MM.1S (cell line): ENCODE data around the gene PHPT1.

ENCODE experiments used
- DNase-seq: peaks from one replicate; pipeline ENCODE4 v3.0.0-alpha.2; 2015
- H2AFZ ChIP-seq: fragments of 300-600 bp; sonication (generic); 2 replicates; pipeline ENCODE4 v1.6.0; 2016; ENCODE audit warnings: antibody characterized with exemption, low read length
- H3F3A ChIP-seq: fragments of 300-600 bp; sonication (generic); 2 replicates; pipeline ENCODE4 v1.6.1; 2016; ENCODE audit warnings: mild to moderate bottlenecking, antibody characterized with exemption, low read length, moderate library complexity, mixed read lengths; ENCODE audit not compliant: insufficient read depth
- H3K27ac ChIP-seq: fragments of 300-600 bp; sonication (generic); 2 replicates; pipeline ENCODE4 v1.5.1; 2016; ENCODE audit warnings: mild to moderate bottlenecking, low read length
- H3K27me3 ChIP-seq: fragments of 300-600 bp; sonication (generic); replicated peaks from 2 replicates; pipeline ENCODE4 v1.6.0; 2016; ENCODE audit warnings: low read length; ENCODE audit not compliant: insufficient read depth
- H3K36me3 ChIP-seq: fragments of 300-600 bp; sonication (generic); replicated peaks from 2 replicates; pipeline ENCODE4 v1.6.1; 2016; ENCODE audit warnings: mild to moderate bottlenecking, low read length, mixed read lengths; ENCODE audit not compliant: insufficient read depth
- H3K4me1 ChIP-seq: fragments of 300-600 bp; sonication (generic); 2 replicates; pipeline ENCODE4 v1.6.1; 2016; ENCODE audit warnings: low read length, mixed read lengths
- H3K4me2 ChIP-seq: fragments of 300-600 bp; sonication (generic); 2 replicates; pipeline ENCODE4 v1.6.0; 2016; ENCODE audit warnings: low read depth, low read length
- H3K4me3 ChIP-seq: fragments of 300-600 bp; sonication (generic); 2 replicates; pipeline ENCODE4 v1.5.1; 2016; ENCODE audit warnings: low read length, mixed read lengths
- H3K79me2 ChIP-seq: fragments of 300-600 bp; sonication (generic); 2 replicates; pipeline ENCODE4 v1.6.1; 2016; ENCODE audit warnings: mixed run types, low read length, mixed read lengths
- H3K9ac ChIP-seq: fragments of 300-600 bp; sonication (generic); 2 replicates; pipeline ENCODE4 v1.6.1; 2016; ENCODE audit warnings: low read length, mixed read lengths
- H3K9me2 ChIP-seq: fragments of 300-600 bp; sonication (generic); replicated peaks from 2 replicates; pipeline ENCODE4 v1.6.1; 2016; ENCODE audit warnings: mild to moderate bottlenecking, low read length, mixed read lengths; ENCODE audit not compliant: insufficient read depth
- H3K9me3 ChIP-seq: fragments of 300-600 bp; sonication (generic); replicated peaks from 2 replicates; pipeline ENCODE4 v1.6.1; 2016; ENCODE audit warnings: mild to moderate bottlenecking, low read length, mixed read lengths; ENCODE audit not compliant: insufficient read depth
- H4K20me1 ChIP-seq: fragments of 300-600 bp; sonication (generic); 2 replicates; pipeline ENCODE4 v1.6.1; 2016; ENCODE audit warnings: mild to moderate bottlenecking, low read length, moderate library complexity, mixed read lengths; ENCODE audit not compliant: insufficient read depth
- EZH2 ChIP-seq: fragments of 300-600 bp; sonication (generic); optimal IDR thresholded peaks from 2 replicates; pipeline ENCODE3; 2017; ENCODE audit warnings: low read depth, mild to moderate bottlenecking, antibody characterized with exemption, low read length, mixed read lengths
- EZH2phosphoT487 ChIP-seq: fragments of 300-600 bp; sonication (generic); IDR thresholded peaks from 2 replicates; pipeline ENCODE4 v1.6.1; 2018; ENCODE audit warnings: antibody characterized with exemption, low read length
- TF ChIP-seq, protein P1 (sequence below): fragments of 300-600 bp; sonication (generic); IDR thresholded peaks from 2 replicates; pipeline ENCODE4 v1.5.1; 2016; ENCODE audit warnings: antibody characterized with exemption, low read length, mixed read lengths

PHPT1 gene

DNA sequence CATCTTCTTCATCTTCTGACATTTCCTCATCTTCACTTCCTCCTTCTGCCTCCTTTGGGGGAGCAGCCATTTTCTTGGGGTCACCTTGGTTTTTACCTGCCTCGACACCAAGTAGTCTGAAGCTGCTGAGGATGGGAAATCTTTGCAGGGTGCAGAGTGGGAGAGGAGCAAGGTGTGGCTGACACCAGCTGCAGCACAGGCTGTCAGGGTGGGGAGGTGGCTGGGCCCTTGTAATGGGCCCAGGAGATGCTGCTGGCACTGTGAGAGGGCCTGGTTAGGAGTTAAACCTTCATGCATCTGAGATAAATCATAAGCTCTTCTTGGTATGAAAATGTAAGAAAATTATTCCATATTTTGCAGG lies 33.8 kb upstream of the PHPT1 start:
- H3K4me2 ChIP-seq, result no peak overlapping the region
- no peak overlapping the region for H3K27ac ChIP-seq
- H2AFZ ChIP-seq, result no peak overlapping the region
- H3K9ac ChIP-seq, result no peak overlapping the region
- H3K36me3 ChIP-seq, result no peaks in the 10 kb centered on the region
- H3F3A ChIP-seq, result no peaks in the 10 kb centered on the region
- H3K4me3 ChIP-seq, result no peak overlapping the region
- no peaks in the 10 kb centered on the region for H3K27me3 ChIP-seq
- TF ChIP-seq EZH2phosphoT487, result no peak
- TF ChIP-seq EZH2, result no peak
- TF ChIP-seq, protein P1, sequence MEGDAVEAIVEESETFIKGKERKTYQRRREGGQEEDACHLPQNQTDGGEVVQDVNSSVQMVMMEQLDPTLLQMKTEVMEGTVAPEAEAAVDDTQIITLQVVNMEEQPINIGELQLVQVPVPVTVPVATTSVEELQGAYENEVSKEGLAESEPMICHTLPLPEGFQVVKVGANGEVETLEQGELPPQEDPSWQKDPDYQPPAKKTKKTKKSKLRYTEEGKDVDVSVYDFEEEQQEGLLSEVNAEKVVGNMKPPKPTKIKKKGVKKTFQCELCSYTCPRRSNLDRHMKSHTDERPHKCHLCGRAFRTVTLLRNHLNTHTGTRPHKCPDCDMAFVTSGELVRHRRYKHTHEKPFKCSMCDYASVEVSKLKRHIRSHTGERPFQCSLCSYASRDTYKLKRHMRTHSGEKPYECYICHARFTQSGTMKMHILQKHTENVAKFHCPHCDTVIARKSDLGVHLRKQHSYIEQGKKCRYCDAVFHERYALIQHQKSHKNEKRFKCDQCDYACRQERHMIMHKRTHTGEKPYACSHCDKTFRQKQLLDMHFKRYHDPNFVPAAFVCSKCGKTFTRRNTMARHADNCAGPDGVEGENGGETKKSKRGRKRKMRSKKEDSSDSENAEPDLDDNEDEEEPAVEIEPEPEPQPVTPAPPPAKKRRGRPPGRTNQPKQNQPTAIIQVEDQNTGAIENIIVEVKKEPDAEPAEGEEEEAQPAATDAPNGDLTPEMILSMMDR, result no peak
- no peaks in the 10 kb centered on the region for H3K9me2 ChIP-seq
- DNase-seq, result no peak
- H4K20me1 ChIP-seq, result no peaks in the 10 kb centered on the region
- peaks cover 60% of the 10 kb centered on the region for H3K79me2 ChIP-seq
- H3K4me1 ChIP-seq, result no peaks in the 10 kb centered on the region
- no peaks in the 10 kb centered on the region for H3K9me3 ChIP-seq

DNA sequence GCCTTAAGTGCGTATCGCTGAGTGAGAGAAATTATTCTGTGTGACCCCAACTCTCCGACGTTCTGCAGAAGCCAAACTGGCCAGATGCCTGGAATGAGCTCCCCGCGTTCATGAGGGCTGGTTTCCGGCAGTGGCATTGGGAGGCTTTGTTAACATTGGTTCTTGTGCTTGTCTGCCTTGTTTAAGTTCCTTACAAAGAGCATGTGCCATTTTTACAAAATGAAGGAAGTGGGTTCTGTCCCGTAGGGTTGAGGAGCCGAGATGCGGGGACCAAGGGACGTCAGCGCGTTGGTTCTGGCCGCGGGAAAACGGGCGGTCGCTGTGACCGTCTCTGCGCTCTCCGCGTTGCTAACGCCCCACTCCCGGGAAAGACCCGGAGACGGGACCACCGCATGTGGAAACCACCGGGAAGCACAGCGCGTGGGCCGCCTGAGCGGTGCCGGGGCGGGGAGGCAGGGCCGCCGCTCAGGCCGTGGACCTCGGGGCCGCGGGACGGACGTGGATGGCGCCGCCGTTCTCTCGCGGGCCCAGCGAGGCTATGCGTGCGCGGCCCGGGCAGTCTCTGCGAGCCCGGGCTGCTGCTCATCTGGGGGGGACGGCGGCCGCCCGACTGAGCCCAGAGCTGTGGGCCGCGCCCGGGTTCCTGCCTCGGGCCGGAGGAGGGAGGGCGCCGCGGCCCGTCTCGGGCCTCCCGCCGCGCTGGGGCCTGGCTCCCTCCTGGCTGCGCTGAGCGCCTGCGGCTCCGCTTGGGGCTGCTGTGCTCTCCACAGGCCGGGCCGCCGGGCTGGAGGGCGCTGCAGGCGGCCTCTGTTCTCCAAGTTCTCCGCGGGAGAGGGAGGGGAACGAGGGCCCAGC lies 28.0 kb upstream of the PHPT1 start:
- H3K27ac ChIP-seq, result no peak overlapping the region
- no peak overlapping the region for H3K9ac ChIP-seq
- H3K9me2 ChIP-seq, result no peaks in the 10 kb centered on the region
- H3K4me2 ChIP-seq, result no peak overlapping the region
- no peaks in the 10 kb centered on the region for H4K20me1 ChIP-seq
- H3K79me2 ChIP-seq, result peaks cover 22% of the 10 kb centered on the region
- H3K36me3 ChIP-seq, result no peaks in the 10 kb centered on the region
- H3K9me3 ChIP-seq, result no peaks in the 10 kb centered on the region
- no peak for DNase-seq
- no peak overlapping the region for H2AFZ ChIP-seq
- TF ChIP-seq, protein P1, result no peak
- TF ChIP-seq EZH2phosphoT487 (no peak), EZH2 (no peak)
- no peaks in the 10 kb centered on the region for H3K4me1 ChIP-seq
- H3F3A ChIP-seq, result no peaks in the 10 kb centered on the region
- no peaks in the 10 kb centered on the region for H3K27me3 ChIP-seq
- H3K4me3 ChIP-seq, result no peak overlapping the region

DNA sequence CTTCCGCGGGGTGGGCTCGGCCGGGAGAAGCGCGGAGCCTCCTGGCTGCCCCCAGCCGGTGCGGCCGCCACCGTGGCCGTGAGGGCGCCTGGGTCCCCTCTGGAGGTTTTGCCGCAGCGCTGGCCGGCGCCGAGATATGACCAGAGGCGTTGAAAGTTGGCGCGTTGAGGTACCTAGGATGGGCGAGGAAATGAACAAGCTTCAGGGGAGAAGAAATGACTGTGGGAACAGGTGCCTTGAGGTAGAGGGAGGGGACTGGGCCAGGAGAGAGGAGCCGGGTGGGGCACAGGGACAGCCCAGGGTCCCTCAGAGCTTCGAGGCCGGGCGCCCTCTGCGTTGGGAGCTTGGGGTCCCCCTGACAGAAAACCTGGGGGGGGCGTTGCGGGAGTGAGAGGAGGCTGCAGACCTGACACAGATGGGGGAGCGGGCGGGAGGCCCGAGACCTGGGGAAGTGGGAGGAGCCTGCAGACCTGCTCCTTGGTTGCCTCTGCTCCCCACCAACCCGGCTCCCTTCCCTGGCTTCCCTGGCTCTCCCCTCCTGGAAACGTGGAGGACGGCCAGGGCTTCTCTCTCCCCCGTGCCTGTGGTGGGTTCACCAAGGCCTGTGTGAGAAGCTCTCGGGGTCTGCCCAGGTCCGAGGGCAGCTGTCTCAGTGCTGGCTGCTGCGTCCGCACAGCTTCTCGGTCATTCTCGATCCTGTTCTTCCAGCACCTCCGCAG lies 27.2 kb upstream of the PHPT1 start:
- no peaks in the 10 kb centered on the region for H3K9me3 ChIP-seq
- no peak for TF ChIP-seq EZH2phosphoT487
- no peak overlapping the region for H3K9ac ChIP-seq
- H3K79me2 ChIP-seq, result peaks cover 18% of the 10 kb centered on the region
- DNase-seq, result no peak
- no peaks in the 10 kb centered on the region for H3K4me1 ChIP-seq
- H3K27ac ChIP-seq, result no peak overlapping the region
- H3K4me3 ChIP-seq, result no peak overlapping the region
- no peak overlapping the region for H3K4me2 ChIP-seq
- no peak overlapping the region for H2AFZ ChIP-seq
- H3K9me2 ChIP-seq, result no peaks in the 10 kb centered on the region
- no peaks in the 10 kb centered on the region for H3F3A ChIP-seq
- H3K36me3 ChIP-seq, result no peaks in the 10 kb centered on the region
- no peaks in the 10 kb centered on the region for H3K27me3 ChIP-seq
- H4K20me1 ChIP-seq, result no peaks in the 10 kb centered on the region
